ENCODE results near the gene ARHGAP22.

DNA sequence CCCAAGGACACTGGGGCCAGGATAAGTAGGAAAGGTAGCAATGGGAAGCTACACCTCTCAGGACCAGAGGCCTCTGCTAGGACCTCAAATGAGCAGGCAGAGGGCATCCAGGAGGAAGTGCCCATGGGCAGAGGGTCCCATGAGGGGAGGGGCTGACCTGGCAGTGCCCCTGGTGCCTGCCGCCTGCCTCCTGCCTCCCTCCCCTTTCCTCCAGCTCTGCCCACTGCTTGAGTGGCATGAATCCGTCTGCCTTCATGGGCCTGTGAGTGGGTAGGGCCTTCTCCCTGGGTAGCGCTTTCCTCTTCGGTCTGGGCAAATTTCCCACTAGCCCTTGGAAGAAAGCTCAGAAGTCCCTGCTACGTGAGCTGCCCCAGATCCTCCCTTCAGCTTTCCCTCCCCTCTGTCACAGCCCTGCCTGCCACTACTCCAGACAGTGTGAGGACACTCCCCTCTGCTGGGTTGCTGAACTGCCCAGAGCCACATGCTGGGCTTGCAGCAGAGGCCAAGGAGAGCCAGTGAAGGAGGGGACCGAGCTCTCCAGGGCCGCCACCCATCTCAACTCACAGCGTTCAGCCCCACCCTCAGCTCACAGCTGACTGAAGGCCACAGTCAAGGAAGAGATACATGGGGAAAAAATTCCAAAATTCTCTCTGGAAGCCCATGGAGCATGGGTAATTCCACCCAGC, 141.4 kb downstream of the ARHGAP22 start:
- TF ChIP-seq POLR2A (IDR thresholded peaks at IDR 0.05) (no peak), CTCF (IDR thresholded peaks at IDR 0.05) (no peak), POLR2AphosphoS5 (IDR thresholded peaks at IDR 0.05) (no peak)
